ENCODE measurements around the gene ARID2. TPM values are rescaled to one million over a fixed set of nuclear protein-coding genes. Genes with fewer than 3 reads are reported as not detected.
A peak's percentile ranks its signal among the peaks of the same experiment; 100 is the strongest.

ARID2 gene
- polyA plus RNA-seq, 2 of the 4 experiments (the other 2 are of a cell fraction), result 8.7 to 37.7 TPM

GRCh38 chr12:45781080-45781479, 51.6 kb downstream of the ARID2 start (continued):
- TF ChIP-seq HES2 (IDR thresholded peaks at IDR 0.05) (no peak), ELK1 (IDR thresholded peaks at IDR 0.05; ENCODE audit: low read depth, low read length) (no peak), HOXA7 (CRISPR knock-in tag; IDR thresholded peaks at IDR 0.05) (no peak), TFCP2L1 (CRISPR knock-in tag; IDR thresholded peaks at IDR 0.05) (no peak), FOXS1 (CRISPR knock-in tag; IDR thresholded peaks at IDR 0.05) (no peak), ESRRA (IDR thresholded peaks at IDR 0.05; ENCODE audit: borderline replicate concordance, low read length) (no peak), E2F6 (IDR thresholded peaks at IDR 0.05; ENCODE audit: borderline replicate concordance, low read depth) (no peak)

- POLR2A ChIA-PET, result no interaction called here
- ATAC-seq (no peak), DNase-seq (ENCODE audit: low read depth in 1 of 2, low spot score in 1 of 2) (no peak), FAIRE-seq (no peak)
- no peaks in the 10 kb centered on the region for H3K9me3 ChIP-seq
- TF ChIP-seq PHF8 (IDR thresholded peaks at IDR 0.05; ENCODE audit: borderline replicate concordance, low read depth) (no peak), FOSB (CRISPR knock-in tag; IDR thresholded peaks at IDR 0.05) (no peak), CTCF (IDR thresholded peaks at IDR 0.05) (no peak)
- H3K4me2 ChIP-seq, result no peak overlapping the region
- peaks cover 7% of the 10 kb centered on the region; the same call in 1 of the 3 replicates for H3K4me1 ChIP-seq
- CTCF ChIA-PET, result interaction anchor here (0.6 to 1.8 kb wide), 3 partner anchors 23 to 57 kb away, joined by 4 to 10 read pairs (median 4); no protein-coding TSS in a partner anchor
- H3K27ac ChIP-seq, result no peak overlapping the region
- WGBS (ENCODE audit: missing lambda C conversion rate), result 91% methylated on average over 4 of the region's 4 CpGs
- H3K4me3 ChIP-seq, result no peak overlapping the region
Observed at GRCh38 chr12:45785315-45785714, 55.8 kb downstream of the ARID2 start.

GRCh38 chr12:45789025-45789424, 59.5 kb downstream of the ARID2 start:
- ATAC-seq (peak in 1 of 2 experiments; percentile 60; a peak in 3 of 6 replicates), DNase-seq (ENCODE audit: low read depth in 1 of 2, low spot score in 1 of 2) (peak in 1 of 2 experiments; percentile 29), FAIRE-seq (no peak)
- Histone ChIP-seq H3K4me1 (peaks cover 7% of the 10 kb centered on the region; the same call in 1 of the 3 replicates), H3K27ac (no peak overlapping the region), H3K4me2 (no peak overlapping the region; the same call in 2 of the 3 replicates), H3K4me3 (no peak overlapping the region), H3K9me3 (no peaks in the 10 kb centered on the region)
- ChIA-PET CTCF (no interaction called here), POLR2A (no interaction called here)
- TF ChIP-seq REST (IDR thresholded peaks at IDR 0.05), result no peak
- TF ChIP-seq TFCP2L1 (CRISPR knock-in tag; IDR thresholded peaks at IDR 0.05), result no peak
- TF ChIP-seq CEBPB (IDR thresholded peaks at IDR 0.05), result 0 out of 4 replicates have a peak, but pooled peaks of 1 of the 2 experiments have one; percentile 10
- no peak for TF ChIP-seq CBX8 (IDR thresholded peaks at IDR 0.05)

All from A549 (cell line).